Measurements from ENCODE around the gene LSS. TPM values are rescaled to one million over a fixed set of nuclear protein-coding genes. Genes with fewer than 3 reads are reported as not detected.

LSS gene
- total RNA-seq, 1 experiment from 2014 or later = 41.3 TPM

GRCh38 chr21:46156678-46157077 is 71.9 kb downstream of the LSS start:
- Histone ChIP-seq H3K4me1 (no peaks in the 10 kb centered on the region; the same call in 1 of the 2 replicates), H3K9me3 (replicated peaks) (no peaks in the 10 kb centered on the region), H3K36me3 (no peaks in the 10 kb centered on the region), H3K4me3 (no peak overlapping the region), H3K27me3 (no peaks in the 10 kb centered on the region), H3K27ac (no peak overlapping the region)
- no peak for DNase-seq

- H3K27ac ChIP-seq = no peak overlapping the region
- no peaks in the 10 kb centered on the region for H3K36me3 ChIP-seq
- DNase-seq = no peak
- no peaks in the 10 kb centered on the region for H3K9me3 ChIP-seq (replicated peaks)
- no peaks in the 10 kb centered on the region for H3K27me3 ChIP-seq
- no peak overlapping the region for H3K4me3 ChIP-seq
- H3K4me1 ChIP-seq = no peaks in the 10 kb centered on the region; the same call in 1 of the 2 replicates
Observed at GRCh38 chr21:46156378-46156645, 72.3 kb downstream of the LSS start.

GRCh38 chr21:46155514-46156377 is 72.8 kb downstream of the LSS start, which contains the start of gene FTCD:
Gene FTCD (minus strand): TSS chr21:46155579. CDS start chr21:46155523, 56 bp downstream.
- Histone ChIP-seq H3K27ac (no peak within 1 kb of the TSS), H3K27me3 (no peaks in the 10 kb centered on the region), H3K4me1 (no peaks in the 10 kb centered on the region; the same call in 1 of the 2 replicates), H3K9me3 (replicated peaks) (no peaks in the 10 kb centered on the region), H3K4me3 (no peak within 1 kb of the TSS), H3K36me3 (no peaks in the 10 kb centered on the region)
- DNase-seq = no peak

GRCh38 chr21:46154955-46155513 is 73.5 kb downstream of the LSS start:
- Histone ChIP-seq H3K27ac (no peak overlapping the region), H3K36me3 (no peaks in the 10 kb centered on the region), H3K4me3 (no peak overlapping the region), H3K9me3 (replicated peaks) (no peaks in the 10 kb centered on the region), H3K4me1 (no peaks in the 10 kb centered on the region; the same call in 1 of the 2 replicates), H3K27me3 (no peaks in the 10 kb centered on the region)
- DNase-seq = no peak

- Histone ChIP-seq H3K27me3 (no peaks in the 10 kb centered on the region), H3K4me3 (no peak overlapping the region), H3K4me1 (no peaks in the 10 kb centered on the region; the same call in 1 of the 2 replicates), H3K27ac (no peak overlapping the region), H3K36me3 (no peaks in the 10 kb centered on the region), H3K9me3 (replicated peaks) (no peaks in the 10 kb centered on the region)
- no peak for DNase-seq
Observed at GRCh38 chr21:46154155-46154954, 74.2 kb downstream of the LSS start.

- Histone ChIP-seq H3K27ac (no peak overlapping the region), H3K36me3 (no peaks in the 10 kb centered on the region), H3K4me3 (peak overlapping the region; percentile 25), H3K9me3 (replicated peaks) (no peaks in the 10 kb centered on the region), H3K4me1 (no peaks in the 10 kb centered on the region; the same call in 1 of the 2 replicates), H3K27me3 (no peaks in the 10 kb centered on the region)
- peak; percentile 58 to 71 for DNase-seq
Observed at GRCh38 chr21:46153247-46154154, 75.1 kb downstream of the LSS start.

- H3K9me3 ChIP-seq (replicated peaks) = no peaks in the 10 kb centered on the region
- H3K4me1 ChIP-seq = no peaks in the 10 kb centered on the region; the same call in 1 of the 2 replicates
- no peak overlapping the region for H3K27ac ChIP-seq
- H3K27me3 ChIP-seq = no peaks in the 10 kb centered on the region
- peak overlapping the region; percentile 25 for H3K4me3 ChIP-seq
- H3K36me3 ChIP-seq = no peaks in the 10 kb centered on the region
- no peak for DNase-seq
Observed at GRCh38 chr21:46152927-46153246, 75.7 kb downstream of the LSS start.

GRCh38 chr21:46151989-46152926 is 76.3 kb downstream of the LSS start:
- peak overlapping the region; percentile 25; the same call in 1 of the 2 replicates for H3K4me3 ChIP-seq
- no peaks in the 10 kb centered on the region for H3K36me3 ChIP-seq
- H3K27ac ChIP-seq = no peak overlapping the region
- no peaks in the 10 kb centered on the region for H3K27me3 ChIP-seq
- H3K9me3 ChIP-seq (replicated peaks) = no peaks in the 10 kb centered on the region
- DNase-seq = peak in 1 of 2 experiments; percentile 4
- H3K4me1 ChIP-seq = no peaks in the 10 kb centered on the region; the same call in 1 of the 2 replicates

- Histone ChIP-seq H3K36me3 (no peaks in the 10 kb centered on the region), H3K27ac (no peak overlapping the region), H3K4me3 (no peak overlapping the region), H3K27me3 (no peaks in the 10 kb centered on the region), H3K9me3 (replicated peaks) (no peaks in the 10 kb centered on the region), H3K4me1 (no peaks in the 10 kb centered on the region; the same call in 1 of the 2 replicates)
- DNase-seq = peak in 1 of 2 experiments; percentile 1
Observed at GRCh38 chr21:46151261-46151988, 77.1 kb downstream of the LSS start.

- no peak for DNase-seq
- H3K4me1 ChIP-seq = no peaks in the 10 kb centered on the region; the same call in 1 of the 2 replicates
- H3K27ac ChIP-seq = no peak overlapping the region
- H3K4me3 ChIP-seq = no peak overlapping the region
- H3K27me3 ChIP-seq = no peaks in the 10 kb centered on the region
- H3K9me3 ChIP-seq (replicated peaks) = no peaks in the 10 kb centered on the region
- no peaks in the 10 kb centered on the region for H3K36me3 ChIP-seq
Observed at GRCh38 chr21:46150491-46151121, 78.0 kb downstream of the LSS start.

- Histone ChIP-seq H3K4me3 (no peak overlapping the region), H3K36me3 (no peaks in the 10 kb centered on the region), H3K27ac (no peak overlapping the region), H3K9me3 (replicated peaks) (no peaks in the 10 kb centered on the region), H3K4me1 (no peaks in the 10 kb centered on the region; the same call in 1 of the 2 replicates), H3K27me3 (no peaks in the 10 kb centered on the region)
- no peak for DNase-seq
Observed at GRCh38 chr21:46150073-46150472, 78.5 kb downstream of the LSS start.

- Histone ChIP-seq H3K36me3 (no peaks in the 10 kb centered on the region), H3K4me3 (no peak overlapping the region), H3K4me1 (no peaks in the 10 kb centered on the region; the same call in 1 of the 2 replicates), H3K9me3 (replicated peaks) (no peaks in the 10 kb centered on the region), H3K27ac (no peak overlapping the region), H3K27me3 (no peaks in the 10 kb centered on the region)
- no peak for DNase-seq
Observed at GRCh38 chr21:46149205-46149901, 79.2 kb downstream of the LSS start.
